ENCODE results near the gene ELOVL2. TPM values are rescaled to one million over a fixed set of nuclear protein-coding genes. Genes with fewer than 3 reads are reported as not detected.
"Not testable (repeated sequence)": the region's sequence is repeated elsewhere in the genome, so short reads cannot be mapped to it uniquely, and the experiment has no call there.

The ELOVL2 gene
- total and polyA plus RNA-seq, 10 of the 15 experiments (the other 5 are each of a cell fraction or from before 2014, with no cell fraction given), result 0.01 to 0.03 TPM; not detected in 8

DNA sequence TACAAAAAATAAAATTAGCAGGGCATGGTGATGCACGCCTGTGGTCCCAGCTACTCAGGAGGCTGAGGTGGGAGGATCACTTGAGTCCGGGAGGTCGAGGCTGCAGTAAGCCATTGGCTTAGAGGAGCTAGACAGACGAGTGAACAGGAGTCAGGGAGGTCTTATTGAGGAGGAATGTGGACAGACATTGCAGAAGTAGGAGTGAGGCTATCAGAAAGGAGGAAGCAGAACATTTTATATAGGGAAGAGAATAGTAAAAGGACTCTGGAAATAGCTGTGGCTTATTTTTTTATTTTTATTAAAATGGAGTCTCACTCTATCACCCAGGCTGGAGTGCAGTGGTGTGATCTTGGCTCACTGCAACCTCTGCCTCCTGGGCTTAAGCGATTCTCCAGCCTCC, 47.0 kb upstream of the ELOVL2 start:
- CTCF ChIA-PET, result interaction anchor here (1.6 kb wide), 1 partner anchor 22 kb away, joined by 5 read pairs; no protein-coding TSS in a partner anchor
- ATAC-seq; in situ Hi-C loops (cut with MboI): not testable (repeated sequence)

DNA sequence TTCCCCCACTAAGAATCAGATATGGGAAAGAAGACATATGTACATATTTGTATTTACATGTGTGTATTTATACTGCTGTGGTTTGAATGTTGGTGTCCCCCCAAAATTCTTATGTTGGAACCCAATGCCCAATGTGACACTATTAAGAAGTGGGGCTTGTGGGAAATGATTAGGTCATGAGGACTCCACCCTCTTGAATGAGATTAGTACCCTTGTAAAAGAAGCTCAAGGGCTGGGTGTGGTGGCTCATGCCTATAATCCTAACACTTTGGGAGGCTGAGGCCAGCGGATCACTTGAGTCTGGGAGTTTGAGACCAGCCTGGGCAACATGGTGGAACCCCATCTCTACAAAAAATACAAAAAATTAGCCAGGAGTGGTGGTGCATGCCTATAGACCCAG, 45.6 kb upstream of the ELOVL2 start:
- POLR2A ChIA-PET, result interaction anchor here (0.7 kb wide), 1 partner anchor 12 kb away, joined by 3 read pairs; no protein-coding TSS in a partner anchor

More for the DNA sequence above, 47.0 kb upstream of the ELOVL2 start:
- FAIRE-seq; H3K4me1 ChIP-seq (ENCODE audit: control insufficient read depth, insufficient read depth, low read length); H3K4me2 ChIP-seq (ENCODE audit: control insufficient read depth, insufficient read depth); BruUV-seq (replicated peaks); H2AFZ ChIP-seq (ENCODE audit: control insufficient read depth, low read depth, low read length); H3K27me3 ChIP-seq (replicated peaks in 1 of 2; ENCODE audit: control insufficient read depth in 2 of 2, insufficient read depth in 2 of 2, low read length in 1 of 2); H3K9ac ChIP-seq (ENCODE audit: control insufficient read depth, insufficient read depth, low read length); H3K27ac ChIP-seq (ENCODE audit: control insufficient read depth, insufficient read depth); H4K20me1 ChIP-seq (ENCODE audit: control insufficient read depth, insufficient read depth); H3K4me3 ChIP-seq; DNase-seq (ENCODE audit: low read depth, low spot score); H3K9me3 ChIP-seq (replicated peaks; ENCODE audit: control insufficient read depth, insufficient read depth, low read length); H3K36me3 ChIP-seq (ENCODE audit: control insufficient read depth in 2 of 2, insufficient read depth in 2 of 2, low read length in 1 of 2): not testable (repeated sequence)
- WGBS (ENCODE audit: insufficient coverage, insufficient replicate concordance, low lambda C conversion rate, missing lambda C conversion rate), result 87% methylated on average over 5 of the region's 5 CpGs
- RAD21 ChIA-PET (ENCODE audit: unreplicated experiment), result interaction anchor here (1.3 kb wide), 1 partner anchor 22 kb away, joined by 4 read pairs; no protein-coding TSS in a partner anchor
- intact Hi-C loops (cut with micrococcal nuclease; ENCODE audit: unreplicated experiment), result loop anchor here (5.0 to 10.0 kb wide), 2 partner anchors 41 to 556 kb away; no protein-coding TSS in a partner anchor
- SMC1A ChIA-PET (ENCODE audit: uncharacterized antibody, unreplicated experiment), result interaction anchor here (3.5 kb wide), 1 partner anchor 405 kb away, joined by 13 read pairs; no protein-coding TSS in a partner anchor
- POLR2A ChIA-PET, result interaction anchor here (0.6 kb wide), 1 partner anchor 714 kb away, joined by 7 read pairs; no protein-coding TSS in a partner anchor
- peaks cover 21% of the 10 kb centered on the region for H3K79me2 ChIP-seq (ENCODE audit: control insufficient read depth, insufficient read depth, low read length)

More for the DNA sequence above, 45.6 kb upstream of the ELOVL2 start:
- Histone ChIP-seq H3K4me3 (no peak overlapping the region), H3K9ac (ENCODE audit: control insufficient read depth, insufficient read depth, low read length) (no peak overlapping the region), H3K4me1 (ENCODE audit: control insufficient read depth, insufficient read depth, low read length) (no peaks in the 10 kb centered on the region), H3K79me2 (ENCODE audit: control insufficient read depth, insufficient read depth, low read length) (peaks cover 7% of the 10 kb centered on the region), H2AFZ (ENCODE audit: control insufficient read depth, low read depth, low read length) (no peak overlapping the region), H4K20me1 (ENCODE audit: control insufficient read depth, insufficient read depth) (no peaks in the 10 kb centered on the region), H3K27me3 (replicated peaks in 1 of 2; ENCODE audit: control insufficient read depth in 2 of 2, insufficient read depth in 2 of 2, low read length in 1 of 2) (no peaks in the 10 kb centered on the region), H3K4me2 (ENCODE audit: control insufficient read depth, insufficient read depth) (no peak overlapping the region), H3K9me3 (replicated peaks; ENCODE audit: control insufficient read depth, insufficient read depth, low read length) (no peaks in the 10 kb centered on the region), H3K27ac (ENCODE audit: control insufficient read depth, insufficient read depth) (no peak overlapping the region), H3K36me3 (ENCODE audit: control insufficient read depth in 2 of 2, insufficient read depth in 2 of 2, low read length in 1 of 2) (no peaks in the 10 kb centered on the region)
- BruUV-seq (replicated peaks), result no TSS peak
- RAD21 ChIA-PET (ENCODE audit: unreplicated experiment), result no interaction called here
- intact Hi-C loops (cut with micrococcal nuclease; ENCODE audit: unreplicated experiment), result loop anchor here (5.0 to 10.0 kb wide), 2 partner anchors 43 to 555 kb away; no protein-coding TSS in a partner anchor
- TF ChIP-seq NRF1 (conservative IDR thresholded peaks at IDR 0.05; ENCODE audit: low read depth, low read length) (no peak), SPI1 (IDR thresholded peaks at IDR 0.05; ENCODE audit: borderline replicate concordance, insufficient read depth, low read depth, low read length) (no peak), ZNF207 (IDR thresholded peaks at IDR 0.05; ENCODE audit: borderline replicate concordance) (no peak), IKZF2 (IDR thresholded peaks at IDR 0.05) (no peak), BCL11A (IDR thresholded peaks at IDR 0.05; ENCODE audit: low read depth, low read length) (no peak), PAX5 (IDR thresholded peaks at IDR 0.05; ENCODE audit: borderline replicate concordance, low read depth, low read length) (no peak), BACH1 (IDR thresholded peaks at IDR 0.05; ENCODE audit: borderline replicate concordance) (no peak)
- TF ChIP-seq, protein P1, sequence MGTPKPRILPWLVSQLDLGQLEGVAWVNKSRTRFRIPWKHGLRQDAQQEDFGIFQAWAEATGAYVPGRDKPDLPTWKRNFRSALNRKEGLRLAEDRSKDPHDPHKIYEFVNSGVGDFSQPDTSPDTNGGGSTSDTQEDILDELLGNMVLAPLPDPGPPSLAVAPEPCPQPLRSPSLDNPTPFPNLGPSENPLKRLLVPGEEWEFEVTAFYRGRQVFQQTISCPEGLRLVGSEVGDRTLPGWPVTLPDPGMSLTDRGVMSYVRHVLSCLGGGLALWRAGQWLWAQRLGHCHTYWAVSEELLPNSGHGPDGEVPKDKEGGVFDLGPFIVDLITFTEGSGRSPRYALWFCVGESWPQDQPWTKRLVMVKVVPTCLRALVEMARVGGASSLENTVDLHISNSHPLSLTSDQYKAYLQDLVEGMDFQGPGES (IDR thresholded peaks at IDR 0.05), result no peak
- TF ChIP-seq, protein P2, sequence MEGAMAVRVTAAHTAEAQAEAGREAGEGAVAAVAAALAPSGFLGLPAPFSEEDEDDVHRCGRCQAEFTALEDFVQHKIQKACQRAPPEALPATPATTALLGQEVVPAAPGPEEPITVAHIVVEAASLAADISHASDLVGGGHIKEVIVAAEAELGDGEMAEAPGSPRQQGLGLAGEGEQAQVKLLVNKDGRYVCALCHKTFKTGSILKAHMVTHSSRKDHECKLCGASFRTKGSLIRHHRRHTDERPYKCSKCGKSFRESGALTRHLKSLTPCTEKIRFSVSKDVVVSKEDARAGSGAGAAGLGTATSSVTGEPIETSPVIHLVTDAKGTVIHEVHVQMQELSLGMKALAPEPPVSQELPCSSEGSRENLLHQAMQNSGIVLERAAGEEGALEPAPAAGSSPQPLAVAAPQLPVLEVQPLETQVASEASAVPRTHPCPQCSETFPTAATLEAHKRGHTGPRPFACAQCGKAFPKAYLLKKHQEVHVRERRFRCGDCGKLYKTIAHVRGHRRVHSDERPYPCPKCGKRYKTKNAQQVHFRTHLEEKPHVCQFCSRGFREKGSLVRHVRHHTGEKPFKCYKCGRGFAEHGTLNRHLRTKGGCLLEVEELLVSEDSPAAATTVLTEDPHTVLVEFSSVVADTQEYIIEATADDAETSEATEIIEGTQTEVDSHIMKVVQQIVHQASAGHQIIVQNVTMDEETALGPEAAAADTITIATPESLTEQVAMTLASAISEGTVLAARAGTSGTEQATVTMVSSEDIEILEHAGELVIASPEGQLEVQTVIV (IDR thresholded peaks at IDR 0.05; ENCODE audit: borderline replicate concordance, partially characterized antibody), result no peak
- FAIRE-seq (no peak), DNase-seq (ENCODE audit: low read depth, low spot score) (no peak), ATAC-seq (no peak)
- in situ Hi-C loops (cut with MboI), result no loop called here
- SMC1A ChIA-PET (ENCODE audit: uncharacterized antibody, unreplicated experiment), result no interaction called here
- WGBS (ENCODE audit: insufficient coverage, insufficient replicate concordance, low lambda C conversion rate, missing lambda C conversion rate), result 75% methylated on average over 1 of the region's 1 CpG
- CTCF ChIA-PET, result interaction anchor here (0.6 kb wide), 1 partner anchor 390 kb away, joined by 3 read pairs; no protein-coding TSS in a partner anchor

Data from GM12878 (cell line).